Measurements from ENCODE around the gene C11orf97.

GRCh38 chr11:94557421-94557820, 45.2 kb downstream of the C11orf97 start:
- TF ChIP-seq EZH2 (optimal IDR thresholded peaks at IDR 0.05; ENCODE audit: low read depth, low read length), result no peak
- TF ChIP-seq, protein P1, sequence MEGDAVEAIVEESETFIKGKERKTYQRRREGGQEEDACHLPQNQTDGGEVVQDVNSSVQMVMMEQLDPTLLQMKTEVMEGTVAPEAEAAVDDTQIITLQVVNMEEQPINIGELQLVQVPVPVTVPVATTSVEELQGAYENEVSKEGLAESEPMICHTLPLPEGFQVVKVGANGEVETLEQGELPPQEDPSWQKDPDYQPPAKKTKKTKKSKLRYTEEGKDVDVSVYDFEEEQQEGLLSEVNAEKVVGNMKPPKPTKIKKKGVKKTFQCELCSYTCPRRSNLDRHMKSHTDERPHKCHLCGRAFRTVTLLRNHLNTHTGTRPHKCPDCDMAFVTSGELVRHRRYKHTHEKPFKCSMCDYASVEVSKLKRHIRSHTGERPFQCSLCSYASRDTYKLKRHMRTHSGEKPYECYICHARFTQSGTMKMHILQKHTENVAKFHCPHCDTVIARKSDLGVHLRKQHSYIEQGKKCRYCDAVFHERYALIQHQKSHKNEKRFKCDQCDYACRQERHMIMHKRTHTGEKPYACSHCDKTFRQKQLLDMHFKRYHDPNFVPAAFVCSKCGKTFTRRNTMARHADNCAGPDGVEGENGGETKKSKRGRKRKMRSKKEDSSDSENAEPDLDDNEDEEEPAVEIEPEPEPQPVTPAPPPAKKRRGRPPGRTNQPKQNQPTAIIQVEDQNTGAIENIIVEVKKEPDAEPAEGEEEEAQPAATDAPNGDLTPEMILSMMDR (IDR thresholded peaks at IDR 0.05; ENCODE audit: low read length), result no peak

All from MM.1S (cell line).